Upper lobe of left lung (tissue), 4 donors: ENCODE results near the gene RAP1GAP.

Experiments
- CTCF ChIP-seq, 6 experiments: fragments of 450-650 bp in 4 of 6; fragments of 200-600 bp in 2 of 6; sonication (generic) in 2 of 6; IDR thresholded peaks; one replicate each; pipeline ENCODE4 v1.5.1; 2016 to 2019; ENCODE audit warnings: antibody characterized with exemption in 6 of 6
- POLR2A ChIP-seq, 4 donors: fragments of 450-650 bp; IDR thresholded peaks; one replicate each; pipeline ENCODE4 v1.5.1; 2016 to 2017; ENCODE audit warnings: antibody characterized with exemption in 4 of 4, mild to moderate bottlenecking in 2 of 4

- TF ChIP-seq POLR2A (IDR thresholded peaks at IDR 0.05) (no peak), CTCF (IDR thresholded peaks at IDR 0.05) (no peak)
These were observed 20.4 kb downstream of the RAP1GAP start for GRCh38 chr1:21648791-21649190.
